ENCODE data around the gene CCDC68.
A peak's percentile ranks its signal among the peaks of the same experiment; 100 is the strongest.

The CCDC68 gene

DNA sequence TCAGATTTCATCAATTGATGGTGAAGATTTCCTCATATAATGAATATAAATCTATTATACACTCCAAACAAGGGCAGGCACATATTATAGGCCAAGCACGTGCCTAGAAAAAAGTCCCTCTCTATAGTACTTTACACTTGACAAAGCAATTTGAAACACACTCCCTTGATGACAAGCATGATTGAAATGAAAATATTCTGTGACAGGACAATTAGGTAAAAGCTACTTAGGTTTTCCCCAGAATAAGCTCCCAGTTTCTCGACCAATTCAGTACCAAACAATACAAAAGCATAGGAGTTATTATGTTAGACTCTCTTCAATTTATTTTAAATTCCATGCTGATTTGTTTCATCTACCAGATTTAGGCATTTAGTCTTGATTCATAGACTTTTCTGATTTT lies 47.7 kb downstream of the CCDC68 start:
- Mint-ChIP-seq H3K9me3 (no peaks in the 10 kb centered on the region), H3K27ac (no peak overlapping the region), H3K36me3 (ENCODE audit: low read depth) (no peaks in the 10 kb centered on the region), H3K4me1 (peaks cover 3% of the 10 kb centered on the region), H3K4me3 (no peak overlapping the region), H3K27me3 (ENCODE audit: low read depth) (peaks cover 4% of the 10 kb centered on the region)
- TF ChIP-seq CTCF (IDR thresholded peaks at IDR 0.05; ENCODE audit: unreplicated experiment in 3 of 3) = no peak

GRCh38 chr18:54910161-54910919 lies 48.9 kb downstream of the CCDC68 start:
- no peaks in the 10 kb centered on the region for H3K9me3 Mint-ChIP-seq
- no peak for TF ChIP-seq CTCF (IDR thresholded peaks at IDR 0.05; ENCODE audit: unreplicated experiment in 3 of 3)
- no peaks in the 10 kb centered on the region for H3K36me3 Mint-ChIP-seq (ENCODE audit: low read depth)
- no peak overlapping the region for H3K27ac Mint-ChIP-seq
- H3K4me1 Mint-ChIP-seq = peaks cover 6% of the 10 kb centered on the region
- no peak overlapping the region for H3K4me3 Mint-ChIP-seq
- no peaks in the 10 kb centered on the region for H3K27me3 Mint-ChIP-seq (ENCODE audit: low read depth)

GRCh38 chr18:54909538-54909937 lies 49.7 kb downstream of the CCDC68 start:
- no peak for TF ChIP-seq CTCF (IDR thresholded peaks at IDR 0.05; ENCODE audit: unreplicated experiment in 3 of 3)
- Mint-ChIP-seq H3K27ac (no peak overlapping the region), H3K27me3 (ENCODE audit: low read depth) (no peaks in the 10 kb centered on the region), H3K9me3 (no peaks in the 10 kb centered on the region), H3K4me3 (no peak overlapping the region), H3K4me1 (peaks cover 6% of the 10 kb centered on the region), H3K36me3 (ENCODE audit: low read depth) (no peaks in the 10 kb centered on the region)

DNA sequence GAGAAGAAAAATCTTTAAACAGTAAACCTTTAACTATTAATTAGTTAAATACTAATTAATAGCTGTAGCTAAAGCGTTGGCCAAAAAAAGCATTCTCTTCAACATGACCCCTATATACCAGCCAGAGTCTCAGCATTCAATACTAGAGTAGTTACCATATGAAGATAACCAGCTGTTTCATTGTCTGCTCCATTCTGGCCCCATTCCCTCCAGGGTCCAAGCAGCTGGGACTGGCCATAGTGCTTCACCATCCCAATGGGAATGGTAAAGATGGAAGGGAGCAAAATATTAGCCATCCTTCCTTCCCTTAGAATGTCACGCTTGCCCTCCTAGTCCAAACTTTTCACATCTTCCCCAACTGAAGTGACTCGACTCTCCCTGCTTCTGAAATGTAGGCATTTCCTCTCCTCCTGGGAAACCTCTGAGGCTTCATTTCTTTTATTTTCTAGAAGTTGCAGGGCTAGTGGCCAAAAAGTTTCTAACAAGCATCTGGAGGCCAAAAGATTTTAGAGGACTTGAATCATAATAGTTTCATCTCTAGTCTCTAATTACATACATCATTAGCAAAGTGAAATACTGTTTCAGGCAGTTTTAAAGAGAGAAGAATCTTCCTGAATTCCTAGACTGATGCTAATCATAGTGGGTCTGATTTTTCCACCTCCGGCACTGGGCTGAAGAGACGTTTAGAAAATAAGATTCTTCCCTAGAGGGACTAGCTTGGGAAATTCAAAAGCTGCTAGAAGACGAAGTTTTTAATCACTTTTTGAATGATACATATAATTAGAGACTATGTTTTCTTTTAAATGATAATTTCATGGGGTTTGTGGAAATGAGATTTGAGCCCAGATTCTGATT lies 52.7 kb downstream of the CCDC68 start:
- H3K27me3 Mint-ChIP-seq (ENCODE audit: low read depth) = no peaks in the 10 kb centered on the region
- peaks cover 2% of the 10 kb centered on the region for H3K9me3 Mint-ChIP-seq
- no peaks in the 10 kb centered on the region for H3K36me3 Mint-ChIP-seq (ENCODE audit: low read depth)
- H3K4me1 Mint-ChIP-seq = peaks cover 6% of the 10 kb centered on the region
- no peak for TF ChIP-seq CTCF (IDR thresholded peaks at IDR 0.05; ENCODE audit: unreplicated experiment in 3 of 3)
- no peak overlapping the region for H3K4me3 Mint-ChIP-seq
- H3K27ac Mint-ChIP-seq = peak overlapping the region in 2 of 3 experiments; percentile 1 to 67

DNA sequence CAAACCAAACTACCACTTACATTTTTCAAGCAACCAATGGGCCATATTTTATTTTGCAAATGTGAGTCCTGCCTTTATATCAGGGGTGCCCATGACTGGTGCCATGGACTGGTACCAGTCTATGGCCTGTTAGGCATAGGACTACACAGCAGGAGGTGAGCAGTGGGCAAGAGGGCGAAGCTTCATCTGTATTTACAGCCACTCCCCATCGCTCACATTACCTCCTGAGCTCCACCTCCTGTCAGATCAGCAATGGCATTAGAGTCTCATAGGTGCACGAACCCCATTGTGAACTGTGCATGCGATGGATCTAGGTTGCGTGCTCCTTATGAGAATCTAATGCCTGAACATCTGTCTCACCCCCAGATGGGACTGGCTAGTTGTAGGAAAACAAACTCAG lies 53.6 kb downstream of the CCDC68 start:
- no peak overlapping the region for H3K27ac Mint-ChIP-seq
- H3K27me3 Mint-ChIP-seq (ENCODE audit: low read depth) = no peaks in the 10 kb centered on the region
- no peak overlapping the region for H3K4me3 Mint-ChIP-seq

More for the DNA sequence above, 53.6 kb downstream of the CCDC68 start:
- Mint-ChIP-seq H3K36me3 (ENCODE audit: low read depth) (no peaks in the 10 kb centered on the region), H3K4me1 (peaks cover 6% of the 10 kb centered on the region), H3K9me3 (peaks cover 2% of the 10 kb centered on the region)
- TF ChIP-seq CTCF (IDR thresholded peaks at IDR 0.05; ENCODE audit: unreplicated experiment in 3 of 3) = no peak
